ENCODE measurements around the gene ABHD6.

Gene ABHD6

DNA sequence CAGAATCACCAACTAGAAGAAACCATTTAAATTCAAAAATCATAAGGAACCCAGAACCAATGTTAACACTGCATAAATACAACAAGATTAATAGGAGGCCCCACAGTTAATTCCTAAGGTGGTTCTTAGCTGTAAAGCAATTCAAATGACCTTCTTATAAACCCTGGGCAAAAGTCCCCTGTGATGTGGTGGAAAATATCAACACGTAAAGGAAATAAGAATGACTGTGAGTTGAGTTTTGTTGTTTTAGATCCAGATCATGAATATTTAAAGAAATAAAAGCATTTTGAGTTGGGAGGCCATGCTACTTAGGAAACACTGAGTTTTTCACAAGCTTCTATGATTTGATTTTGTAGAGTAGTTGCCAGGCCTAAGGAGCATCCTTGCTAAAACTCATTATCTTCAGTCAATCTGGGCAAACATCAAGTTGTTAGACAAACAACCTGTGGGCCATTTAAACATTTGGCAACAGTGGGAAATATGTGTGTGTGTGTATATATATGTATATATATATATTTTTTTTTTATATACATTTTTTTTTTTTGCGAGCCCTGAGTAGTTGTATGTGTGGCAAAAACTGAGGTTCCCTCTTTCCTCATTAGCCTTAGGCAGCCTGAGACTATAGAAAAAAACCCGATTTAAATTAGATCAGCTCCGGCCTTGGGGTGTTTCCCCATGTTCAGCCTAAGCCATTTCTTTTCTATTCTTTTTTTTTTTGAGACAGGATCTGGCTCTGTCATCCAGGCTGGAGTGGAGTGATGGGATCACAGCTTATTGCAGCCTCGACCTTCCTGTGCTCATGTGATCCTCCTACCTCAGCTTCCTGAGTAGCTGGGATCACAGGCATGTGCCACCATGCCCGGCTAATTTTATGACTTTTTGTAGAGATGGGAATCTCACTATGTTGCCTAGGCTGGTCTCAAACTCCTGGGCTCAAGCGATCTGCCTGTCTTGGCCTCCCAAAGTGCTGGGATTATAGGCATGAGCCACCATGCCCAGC, 87.1 kb downstream of the ABHD6 start:
- in situ Hi-C loops (cut with MboI; ENCODE audit: low pct_unique_long_range_greater_than_20kb, low sequenced_read_pairs, unreplicated experiment): loop anchor here (5.0 to 25.0 kb wide), 3 partner anchors 208 to 313 kb away; partner anchors contain the start of gene FLNB
- TF ChIP-seq, protein P1, sequence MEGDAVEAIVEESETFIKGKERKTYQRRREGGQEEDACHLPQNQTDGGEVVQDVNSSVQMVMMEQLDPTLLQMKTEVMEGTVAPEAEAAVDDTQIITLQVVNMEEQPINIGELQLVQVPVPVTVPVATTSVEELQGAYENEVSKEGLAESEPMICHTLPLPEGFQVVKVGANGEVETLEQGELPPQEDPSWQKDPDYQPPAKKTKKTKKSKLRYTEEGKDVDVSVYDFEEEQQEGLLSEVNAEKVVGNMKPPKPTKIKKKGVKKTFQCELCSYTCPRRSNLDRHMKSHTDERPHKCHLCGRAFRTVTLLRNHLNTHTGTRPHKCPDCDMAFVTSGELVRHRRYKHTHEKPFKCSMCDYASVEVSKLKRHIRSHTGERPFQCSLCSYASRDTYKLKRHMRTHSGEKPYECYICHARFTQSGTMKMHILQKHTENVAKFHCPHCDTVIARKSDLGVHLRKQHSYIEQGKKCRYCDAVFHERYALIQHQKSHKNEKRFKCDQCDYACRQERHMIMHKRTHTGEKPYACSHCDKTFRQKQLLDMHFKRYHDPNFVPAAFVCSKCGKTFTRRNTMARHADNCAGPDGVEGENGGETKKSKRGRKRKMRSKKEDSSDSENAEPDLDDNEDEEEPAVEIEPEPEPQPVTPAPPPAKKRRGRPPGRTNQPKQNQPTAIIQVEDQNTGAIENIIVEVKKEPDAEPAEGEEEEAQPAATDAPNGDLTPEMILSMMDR (IDR thresholded peaks at IDR 0.05; ENCODE audit: extremely low read depth, insufficient read depth, missing control alignments): no peak
- no peak for DNase-seq (ENCODE audit: low spot score)

DNA sequence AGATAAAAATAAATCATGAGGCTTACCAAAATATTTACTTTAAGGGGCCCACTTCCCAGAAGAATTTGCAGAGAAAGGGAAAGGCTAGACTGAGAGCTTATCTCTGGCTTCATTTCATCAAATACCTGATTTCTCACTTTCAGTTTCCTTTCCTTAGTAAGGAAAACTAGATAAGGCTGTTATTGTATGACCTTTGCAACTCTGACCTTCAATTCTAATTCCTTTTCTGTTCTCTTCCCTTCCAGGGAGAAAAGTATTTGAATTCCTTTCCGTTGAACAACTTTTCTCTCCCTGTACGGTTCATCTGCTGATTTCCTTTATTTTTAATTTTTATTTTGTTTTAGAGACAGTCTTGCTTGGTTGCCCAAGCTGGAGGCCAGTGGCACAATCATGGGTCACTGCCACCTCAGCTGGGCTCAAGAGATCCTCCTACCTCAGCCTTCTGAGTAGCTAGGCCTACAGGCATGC, 88.0 kb downstream of the ABHD6 start:
- TF ChIP-seq, protein P1 (IDR thresholded peaks at IDR 0.05; ENCODE audit: extremely low read depth, insufficient read depth, missing control alignments): no peak
- DNase-seq (ENCODE audit: low spot score): no peak
- in situ Hi-C loops (cut with MboI; ENCODE audit: low pct_unique_long_range_greater_than_20kb, low sequenced_read_pairs, unreplicated experiment): no loop called here

DNA sequence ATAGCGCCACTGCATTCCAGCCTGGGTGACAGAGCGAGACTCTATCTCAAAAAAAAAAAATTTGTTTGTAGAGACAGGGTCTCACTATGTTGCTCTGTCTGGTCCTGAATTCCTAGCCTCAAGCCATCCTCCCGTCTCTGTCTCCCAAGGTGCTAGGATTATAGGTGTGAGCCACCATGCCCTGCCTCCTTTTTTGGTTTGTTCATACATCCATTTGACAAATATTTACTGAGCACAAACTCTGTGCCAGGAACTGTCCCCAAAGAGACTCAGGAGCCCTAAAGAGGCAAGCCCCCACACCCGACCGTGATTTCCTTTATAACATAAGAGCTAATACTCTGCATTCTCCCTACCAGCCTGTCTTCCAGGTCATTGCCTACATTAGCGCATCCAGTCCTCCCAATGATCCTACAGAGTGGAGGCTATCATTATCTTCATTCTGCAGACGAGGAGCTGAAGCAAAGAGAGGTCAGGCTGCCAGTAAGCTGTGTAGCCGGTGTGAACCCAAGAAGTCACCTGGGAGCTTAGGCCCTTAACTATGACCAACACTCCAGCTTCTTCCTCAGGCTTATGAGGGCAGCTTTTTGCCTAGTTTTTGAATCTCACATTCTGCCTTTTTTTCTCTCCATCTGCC, 88.8 kb downstream of the ABHD6 start:
- in situ Hi-C loops (cut with MboI; ENCODE audit: low pct_unique_long_range_greater_than_20kb, low sequenced_read_pairs, unreplicated experiment): no loop called here
- no peak for DNase-seq (ENCODE audit: low spot score)
- TF ChIP-seq, protein P1 (IDR thresholded peaks at IDR 0.05; ENCODE audit: extremely low read depth, insufficient read depth, missing control alignments): no peak

DNA sequence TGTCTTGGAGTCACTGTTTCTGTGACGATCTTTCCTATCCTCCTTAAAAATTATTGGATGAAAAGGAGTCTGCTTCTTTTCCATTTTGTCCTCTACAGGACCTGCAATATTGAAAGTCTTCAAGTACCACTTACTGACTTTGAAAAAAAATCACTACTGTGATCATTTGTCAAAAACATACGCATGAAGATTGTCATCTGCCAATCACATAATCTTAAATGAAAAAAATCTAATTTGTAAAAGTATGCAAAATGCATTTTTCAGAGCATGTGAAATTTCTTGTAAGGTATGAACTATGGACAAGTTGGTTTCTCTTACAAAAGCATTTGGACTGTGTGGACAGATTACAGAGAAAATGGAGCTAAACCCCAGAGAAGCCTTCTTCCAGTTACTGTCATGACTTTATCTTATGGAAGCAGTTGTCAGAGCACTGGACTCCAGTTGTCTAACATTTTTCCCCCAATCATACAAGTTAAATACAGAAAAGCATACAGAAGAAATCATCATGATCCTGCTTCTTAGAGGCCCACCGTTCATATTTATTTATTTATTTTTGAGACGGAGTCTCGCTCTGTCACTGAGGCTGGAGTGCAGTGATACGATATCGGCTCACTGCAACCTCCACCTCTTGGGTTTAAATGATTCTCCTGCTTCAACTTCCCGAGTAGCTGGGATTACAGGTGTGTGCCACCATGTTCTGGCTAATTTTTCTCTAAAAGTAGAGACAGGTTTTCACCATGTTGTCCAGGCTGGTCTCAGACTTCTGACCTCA, 91.7 kb downstream of the ABHD6 start:
- in situ Hi-C loops (cut with MboI; ENCODE audit: low pct_unique_long_range_greater_than_20kb, low sequenced_read_pairs, unreplicated experiment): no loop called here
- TF ChIP-seq, protein P1 (IDR thresholded peaks at IDR 0.05; ENCODE audit: extremely low read depth, insufficient read depth, missing control alignments): no peak
- no peak for DNase-seq (ENCODE audit: low spot score)

DNA sequence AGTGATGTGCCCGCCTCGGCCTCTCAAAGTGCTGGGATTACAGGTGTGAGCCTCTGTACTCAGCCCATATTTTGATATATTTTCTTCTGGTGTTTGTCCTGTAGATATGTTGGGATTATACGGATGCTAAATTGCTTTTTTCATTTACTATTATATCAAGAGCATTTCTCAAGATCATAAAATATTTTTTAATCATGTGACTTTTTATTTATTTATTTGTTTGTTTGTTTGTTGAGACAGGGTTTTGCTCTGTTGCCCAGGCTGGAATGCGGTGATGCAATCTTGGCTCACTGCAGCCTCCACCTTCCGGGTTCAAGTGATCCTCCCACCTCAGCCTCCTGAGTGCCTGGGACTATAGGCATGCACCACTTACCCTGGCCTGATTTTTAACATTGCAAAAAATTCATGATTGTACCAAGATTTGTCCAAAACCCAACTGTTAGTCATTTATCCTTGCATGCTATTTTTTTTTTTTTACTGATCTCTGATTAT, 92.4 kb downstream of the ABHD6 start:
- in situ Hi-C loops (cut with MboI; ENCODE audit: low pct_unique_long_range_greater_than_20kb, low sequenced_read_pairs, unreplicated experiment): loop anchor here (10.0 kb wide), 1 partner anchor 85 kb away; no protein-coding TSS in a partner anchor
- TF ChIP-seq, protein P1 (IDR thresholded peaks at IDR 0.05; ENCODE audit: extremely low read depth, insufficient read depth, missing control alignments): no peak
- DNase-seq (ENCODE audit: low spot score): no peak

Data from GM13977 (cell line).